Measurements from ENCODE around the gene PTPN4. TPM values are rescaled to one million over a fixed set of nuclear protein-coding genes. Genes with fewer than 3 reads are reported as not detected.

Gene PTPN4
- polyA plus RNA-seq, 3 donors, result 3.6 to 7.5 (median 7.2) TPM

DNA sequence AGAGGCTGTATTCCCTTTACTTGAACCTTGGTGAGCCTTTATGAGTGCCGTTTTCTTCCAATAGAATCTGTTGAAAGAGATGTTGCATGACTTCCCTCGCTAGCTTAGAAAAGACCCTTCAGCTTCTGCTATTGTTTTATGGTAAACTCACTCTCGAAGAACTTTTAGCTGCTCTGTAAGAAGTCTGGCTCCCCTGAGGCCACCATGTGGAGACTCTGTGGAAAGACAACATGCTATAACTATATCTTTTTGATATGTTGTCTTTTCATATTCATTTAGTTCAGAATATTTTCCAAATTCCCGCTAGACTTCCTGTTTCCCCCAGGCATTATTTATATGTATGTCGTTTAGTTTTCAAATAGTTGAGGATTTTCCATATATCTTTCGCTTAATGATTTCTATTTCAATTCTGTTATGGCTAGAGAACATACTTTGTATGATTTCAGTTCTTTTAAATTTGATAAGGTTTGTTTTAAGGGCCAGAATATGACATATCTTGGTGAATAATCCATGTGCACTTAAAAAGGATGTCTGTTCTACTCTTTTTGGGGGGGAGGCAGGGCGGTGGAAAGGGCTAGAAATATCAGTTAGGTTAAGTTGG lies 64.1 kb downstream of the PTPN4 start:
- 41 to 59% (median 48%) methylated on average over 7 of the region's 7 CpGs for WGBS, 3 donors
- no peak overlapping the region for H3K27ac ChIP-seq (ENCODE audit: low read depth, low read length)

- 74 to 80% (median 75%) methylated on average over 5 of the region's 5 CpGs for WGBS, 3 donors
Measured at GRCh38 chr2:119826370-119826961, 66.7 kb downstream of the PTPN4 start.

GRCh38 chr2:119827866-119828507 lies 68.3 kb downstream of the PTPN4 start:
- H3K27ac ChIP-seq (ENCODE audit: low read depth, low read length), result no peak overlapping the region
- 79 to 82% (median 79%) methylated on average over 5 of the region's 5 CpGs for WGBS, 3 donors

More at GRCh38 chr2:119826370-119826961, 66.7 kb downstream of the PTPN4 start:
- H3K27ac ChIP-seq (ENCODE audit: low read depth, low read length), result no peak overlapping the region

- H3K27ac ChIP-seq (ENCODE audit: low read depth, low read length), result no peak overlapping the region
- WGBS, 3 donors, result 92 to 97% (median 93%) methylated on average over 21 to 22 of the region's 22 CpGs
Measured at GRCh38 chr2:119836455-119837142, 76.9 kb downstream of the PTPN4 start.

DNA sequence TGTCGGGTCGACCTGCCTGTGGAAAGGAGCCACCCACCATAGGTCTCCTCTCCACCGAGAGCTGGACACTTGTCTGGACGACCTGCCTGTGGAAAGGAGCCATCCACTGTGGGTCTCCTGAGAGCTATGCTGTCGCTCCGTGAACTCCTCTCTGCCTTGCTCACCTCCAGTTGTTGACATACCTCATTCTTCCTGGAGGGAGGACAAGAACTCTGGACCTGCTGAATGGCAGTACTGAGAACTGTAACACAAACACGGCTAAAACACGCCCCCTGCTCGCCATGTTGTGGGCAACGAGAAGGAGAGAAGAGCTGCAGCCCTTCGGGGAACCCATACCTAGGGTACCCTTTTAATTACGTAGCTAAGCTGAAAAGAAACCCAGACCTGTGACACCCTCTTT lies 77.6 kb downstream of the PTPN4 start:
- H3K27ac ChIP-seq (ENCODE audit: low read depth, low read length), result no peak overlapping the region
- WGBS, 3 donors, result 83 to 88% (median 87%) methylated on average over 12 of the region's 12 CpGs

GRCh38 chr2:119837759-119838158 lies 78.0 kb downstream of the PTPN4 start:
- H3K27ac ChIP-seq (ENCODE audit: low read depth, low read length), result no peak overlapping the region
- 74 to 87% (median 76%) methylated on average over 13 of the region's 13 CpGs for WGBS, 3 donors

GRCh38 chr2:119838179-119838578 lies 78.5 kb downstream of the PTPN4 start:
- WGBS, 3 donors, result 56 to 69% (median 62%) methylated on average over 5 of the region's 5 CpGs
- no peak overlapping the region for H3K27ac ChIP-seq (ENCODE audit: low read depth, low read length)

- no peak overlapping the region for H3K27ac ChIP-seq (ENCODE audit: low read depth, low read length)
- WGBS, 3 donors, result 32 to 98% (median 93%) methylated on average over 1 of the region's 1 CpG
Measured at GRCh38 chr2:119841550-119841949, 81.8 kb downstream of the PTPN4 start.

DNA sequence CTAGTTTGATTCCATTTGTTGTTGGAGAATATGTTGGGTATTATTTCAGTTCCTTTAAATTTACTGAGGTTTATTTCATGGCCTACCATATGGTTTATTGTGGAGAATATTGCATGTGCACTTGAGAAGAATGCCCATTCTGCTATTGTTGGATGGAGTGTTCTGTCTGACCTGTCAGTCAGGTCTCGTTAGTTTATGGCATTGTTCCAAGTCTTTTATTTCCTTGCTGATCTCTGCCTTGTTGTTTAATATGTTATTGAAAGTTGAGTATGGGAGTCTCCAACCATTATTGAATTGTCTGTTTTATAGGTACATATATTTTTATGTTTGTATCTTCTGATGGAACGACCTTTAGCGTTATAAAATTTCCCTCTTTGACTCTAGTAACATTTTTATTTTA lies 86.3 kb downstream of the PTPN4 start:
- H3K27ac ChIP-seq (ENCODE audit: low read depth, low read length), result no peak overlapping the region
- WGBS, 3 donors, result 83 to 91% (median 90%) methylated on average over 3 of the region's 3 CpGs

- no peak overlapping the region for H3K27ac ChIP-seq (ENCODE audit: low read depth, low read length)
- 62 to 96% (median 92%) methylated on average over 4 of the region's 4 CpGs for WGBS, 3 donors
Measured at GRCh38 chr2:119849838-119850565, 90.3 kb downstream of the PTPN4 start.

- 96 to 99% (median 98%) methylated on average over 6 of the region's 6 CpGs for WGBS, 3 donors
- no peak overlapping the region for H3K27ac ChIP-seq (ENCODE audit: low read depth, low read length)
Measured at GRCh38 chr2:119852214-119852613, 92.5 kb downstream of the PTPN4 start.

DNA sequence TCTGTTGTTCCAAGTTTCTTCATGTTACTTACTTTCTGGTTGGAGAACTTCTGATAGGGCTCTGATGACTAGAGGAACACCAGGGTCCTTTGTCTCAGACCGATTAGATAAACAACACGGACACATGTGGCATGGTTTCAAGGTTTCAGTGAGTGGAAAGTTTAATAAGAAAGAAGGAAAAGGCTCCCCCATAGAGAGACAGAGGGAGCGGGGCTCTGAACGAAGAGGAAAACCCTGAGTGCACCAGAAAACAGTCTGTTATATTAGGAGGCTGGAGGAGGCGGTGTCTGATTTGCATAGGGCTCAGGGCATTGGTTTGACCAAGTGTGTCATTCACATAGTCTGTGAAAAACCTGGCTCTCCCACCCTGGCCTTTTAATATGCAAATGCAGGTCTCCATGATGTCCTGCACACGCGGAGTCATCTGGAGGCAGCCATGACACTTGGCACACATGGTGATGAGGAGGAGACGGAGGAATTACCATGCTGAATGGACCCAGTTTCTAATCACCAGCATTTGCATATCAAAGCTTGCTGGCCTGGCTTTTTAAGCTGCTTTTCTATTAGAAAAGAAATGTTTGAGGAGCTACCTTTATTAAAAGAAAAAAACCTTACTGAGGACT lies 94.2 kb downstream of the PTPN4 start:
- 83 to 99% (median 96%) methylated on average over 8 of the region's 8 CpGs for WGBS, 3 donors
- no peak overlapping the region for H3K27ac ChIP-seq (ENCODE audit: low read depth, low read length)

DNA sequence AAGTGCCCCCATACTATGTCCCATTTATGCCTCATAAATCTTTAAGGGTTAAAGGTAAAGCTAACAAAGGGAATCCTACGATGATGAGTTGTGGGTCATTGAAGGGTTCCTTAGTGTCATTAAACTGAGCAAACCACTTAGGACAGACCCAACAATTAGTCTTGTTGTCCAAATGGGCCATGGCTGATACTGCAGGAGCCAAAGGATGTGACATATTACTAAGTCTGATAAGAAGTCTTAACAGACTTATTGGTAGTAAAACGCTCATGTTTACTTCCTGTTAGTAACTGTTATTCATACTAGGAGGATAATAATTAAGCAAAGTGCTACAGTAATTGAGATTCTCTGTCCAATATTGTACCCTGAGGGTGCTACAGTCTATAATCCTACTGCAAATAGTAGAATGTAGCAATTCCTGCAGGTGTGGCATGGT lies 96.8 kb downstream of the PTPN4 start:
- WGBS, 3 donors, result 43 to 61% (median 58%) methylated on average over 2 of the region's 2 CpGs
- H3K27ac ChIP-seq (ENCODE audit: low read depth, low read length), result no peak overlapping the region

DNA sequence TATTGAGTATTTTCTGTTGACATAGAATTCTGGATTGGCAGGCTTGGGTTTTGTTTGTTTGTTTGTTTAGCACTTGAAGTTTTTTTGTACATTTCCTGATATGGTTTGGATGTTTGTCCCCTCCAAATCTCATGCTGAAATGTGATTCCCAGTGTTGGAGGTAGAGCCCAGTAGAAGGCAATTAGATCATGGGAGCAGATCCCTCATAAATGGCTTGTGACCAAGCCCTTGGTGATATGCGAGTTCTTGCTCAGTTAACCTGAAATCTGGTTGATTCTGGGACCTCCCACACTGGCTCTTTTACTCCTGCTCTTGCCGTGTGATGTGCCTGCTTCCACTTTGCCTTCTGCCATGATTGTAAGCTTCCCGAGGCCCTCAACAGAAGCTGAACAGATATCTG lies 98.0 kb downstream of the PTPN4 start:
- H3K27ac ChIP-seq (ENCODE audit: low read depth, low read length), result no peak overlapping the region
- WGBS, 3 donors, result 76 to 92% (median 88%) methylated on average over 3 of the region's 3 CpGs

DNA sequence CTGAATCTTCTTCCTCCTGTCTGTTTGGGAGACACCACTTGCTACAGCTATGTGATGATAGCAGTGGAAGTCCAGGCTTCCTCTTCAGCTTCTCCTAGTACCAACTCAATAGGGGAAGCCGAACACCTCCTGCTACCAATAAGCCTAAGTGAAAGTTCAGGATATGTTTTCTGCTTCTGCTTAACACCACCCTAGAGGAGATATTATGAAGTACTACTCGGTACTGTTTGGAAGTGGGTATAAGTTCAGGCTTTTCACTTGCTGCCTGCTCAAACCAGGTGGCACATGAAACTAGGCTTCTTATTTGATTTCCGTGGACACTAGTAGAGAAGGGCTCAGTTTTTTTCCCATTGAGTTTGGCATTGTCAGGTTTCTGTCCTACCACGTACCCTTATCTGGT lies 99.8 kb downstream of the PTPN4 start:
- H3K27ac ChIP-seq (ENCODE audit: low read depth, low read length), result no peak overlapping the region
- 82 to 97% (median 95%) methylated on average over 4 of the region's 4 CpGs for WGBS, 3 donors

DNA sequence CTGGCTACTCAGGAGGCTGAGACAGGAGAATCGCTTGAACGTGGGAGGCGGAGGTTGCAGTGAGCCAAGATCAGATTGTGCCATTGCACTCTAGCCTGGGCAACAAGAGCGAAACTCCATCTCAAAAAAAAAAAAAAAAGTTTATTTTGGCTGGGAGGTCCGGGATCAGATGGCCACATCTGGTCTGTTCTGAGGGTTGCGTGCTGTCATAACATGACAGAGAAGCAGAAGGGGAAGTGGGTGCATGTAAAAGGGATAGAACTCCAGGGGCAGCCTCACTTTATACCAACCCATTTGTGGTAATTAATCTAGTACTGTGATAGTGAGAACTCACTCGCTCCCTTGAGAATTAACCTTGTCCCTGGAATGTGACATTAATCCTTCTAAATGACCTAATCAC lies 101.2 kb downstream of the PTPN4 start:
- 81 to 86% (median 85%) methylated on average over 7 of the region's 7 CpGs for WGBS, 3 donors
- no peak overlapping the region for H3K27ac ChIP-seq (ENCODE audit: low read depth, low read length)

DNA sequence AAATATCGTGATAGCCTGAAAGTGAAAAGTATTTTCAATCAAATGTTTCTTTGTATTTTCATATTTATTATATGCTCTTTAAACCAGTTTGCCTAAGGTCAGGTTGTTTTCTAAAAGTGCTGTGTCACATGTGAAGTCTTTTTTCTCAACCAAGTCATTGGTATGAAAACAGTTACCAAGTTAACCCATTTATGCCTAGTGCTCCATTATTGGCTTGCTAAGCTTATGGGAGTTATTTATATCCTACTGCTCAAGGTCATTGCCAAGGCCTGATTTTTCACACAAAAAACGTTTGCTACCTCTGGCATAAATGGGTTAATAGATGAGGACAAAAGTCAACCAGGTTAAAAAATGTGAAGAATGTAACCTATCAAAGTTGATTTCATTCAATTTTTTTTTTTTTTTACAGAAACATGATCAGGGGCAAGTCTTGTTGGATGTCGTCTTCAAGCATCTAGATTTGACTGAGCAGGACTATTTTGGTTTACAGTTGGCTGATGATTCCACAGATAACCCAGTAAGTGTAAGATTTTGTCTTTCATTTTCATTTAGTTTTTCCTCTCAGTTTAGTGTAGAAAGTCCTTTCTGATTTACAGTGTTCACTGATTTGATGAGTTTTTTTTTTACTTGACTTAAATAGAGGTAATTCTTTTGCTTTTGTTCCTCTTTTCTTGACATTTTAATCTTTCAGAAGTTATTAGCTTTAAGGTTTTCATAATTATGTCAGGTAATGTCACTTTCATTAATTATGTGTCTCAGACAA lies 102.6 kb downstream of the PTPN4 start:
- WGBS, 3 donors, result 52 to 79% (median 72%) methylated on average over 3 of the region's 3 CpGs
- H3K27ac ChIP-seq (ENCODE audit: low read depth, low read length), result no peak overlapping the region

GRCh38 chr2:119864318-119864717 lies 104.6 kb downstream of the PTPN4 start:
- WGBS, 3 donors, result 55 to 80% (median 64%) methylated on average over 3 of the region's 3 CpGs
- no peak overlapping the region for H3K27ac ChIP-seq (ENCODE audit: low read depth, low read length)

All from adipose tissue (tissue), 3 donors.